Lower lobe of right lung (tissue), 2 donors: ENCODE data around the gene PRKCH. TPM values are rescaled to one million over a fixed set of nuclear protein-coding genes. Genes with fewer than 3 reads are reported as not detected.
A peak's percentile ranks its signal among the peaks of the same experiment; 100 is the strongest.

Experiments
- ATAC-seq, 2 donors: fragments of 200-7000 bp; cut with Tn5 transposase; one replicate each; pipeline ENCODE4 v1.9.1; 2020 to 2022; ENCODE audit warnings: mild to moderate bottlenecking in 2 of 2, moderate library complexity in 2 of 2
- DNase-seq: peaks from one replicate; pipeline ENCODE4 v3.0.0-alpha.2; 2020
- H3K27ac ChIP-seq: fragments of 200-600 bp; one replicate; pipeline ENCODE4 v1.8.0; 2022
- H3K27me3 ChIP-seq: fragments of 200-600 bp; one replicate; pipeline ENCODE4 v1.8.0; 2022; ENCODE audit warnings: low read depth
- H3K36me3 ChIP-seq: fragments of 200-600 bp; one replicate; pipeline ENCODE4 v1.8.0; 2022; ENCODE audit warnings: mild to moderate bottlenecking
- H3K4me1 ChIP-seq: fragments of 200-600 bp; one replicate; pipeline ENCODE4 v1.8.0; 2022
- H3K4me3 ChIP-seq: fragments of 200-600 bp; one replicate; pipeline ENCODE4 v1.8.0; 2022; ENCODE audit warnings: mild to moderate bottlenecking
- H3K9me3 ChIP-seq: fragments of 200-600 bp; one replicate; pipeline ENCODE4 v1.8.0; 2022
- CTCF ChIP-seq: fragments of 200-600 bp; IDR thresholded peaks from one replicate; pipeline ENCODE4 v1.8.0; 2022; ENCODE audit warnings: antibody characterized with exemption, mild to moderate bottlenecking
- intact Hi-C: fragments of 100-400 bp; cut with DNase I; formaldehyde crosslinking; loops from one replicate; pipeline ENCODE4 v1.11.0; 2022
- total RNA-seq: library from RNA; stranded (reverse); fragmentation: NEBNext Ultra II Directional; extraction: Animal tissue kit (Norgen Biotek cat#: 25700); gene quantifications from one replicate; pipeline ENCODE4 v1.2.1, GENCODE V29; 2021
- donor health status: DM: no; HTN: yes; CAD: no; lungs with severe emphysema.

The PRKCH gene
- total RNA-seq, 1 donor from 2014 or later = 60.9 TPM

- ATAC-seq = no peak
- Histone ChIP-seq H3K4me3 (no peak overlapping the region), H3K36me3 (no peaks in the 10 kb centered on the region), H3K27me3 (no peaks in the 10 kb centered on the region), H3K27ac (peak overlapping the region; percentile 28), H3K9me3 (no peaks in the 10 kb centered on the region), H3K4me1 (peaks cover 66% of the 10 kb centered on the region)
- no peak for TF ChIP-seq CTCF
- DNase-seq = no peak
- intact Hi-C loops = no loop called here
Measured at GRCh38 chr14:61433169-61433568, 111.8 kb downstream of the PRKCH start.

GRCh38 chr14:61433828-61434227 is 112.4 kb downstream of the PRKCH start:
- Histone ChIP-seq H3K27me3 (no peaks in the 10 kb centered on the region), H3K36me3 (no peaks in the 10 kb centered on the region), H3K27ac (no peak overlapping the region), H3K4me3 (no peak overlapping the region), H3K4me1 (peaks cover 67% of the 10 kb centered on the region), H3K9me3 (no peaks in the 10 kb centered on the region)
- TF ChIP-seq CTCF = no peak
- no peak for ATAC-seq
- intact Hi-C loops = no loop called here
- DNase-seq = no peak

- intact Hi-C loops = no loop called here
- Histone ChIP-seq H3K9me3 (no peaks in the 10 kb centered on the region), H3K4me3 (no peak overlapping the region), H3K27me3 (no peaks in the 10 kb centered on the region), H3K36me3 (no peaks in the 10 kb centered on the region), H3K27ac (no peak overlapping the region), H3K4me1 (peaks cover 67% of the 10 kb centered on the region)
- TF ChIP-seq CTCF = no peak
- DNase-seq (no peak), ATAC-seq (no peak)
Measured at GRCh38 chr14:61434311-61434710, 112.9 kb downstream of the PRKCH start.

GRCh38 chr14:61435563-61436337 is 114.4 kb downstream of the PRKCH start:
- ATAC-seq = no peak
- Histone ChIP-seq H3K4me1 (peaks cover 76% of the 10 kb centered on the region), H3K27me3 (no peaks in the 10 kb centered on the region), H3K9me3 (no peaks in the 10 kb centered on the region), H3K36me3 (no peaks in the 10 kb centered on the region), H3K4me3 (no peak overlapping the region), H3K27ac (no peak overlapping the region)
- intact Hi-C loops = no loop called here
- no peak for DNase-seq
- no peak for TF ChIP-seq CTCF

GRCh38 chr14:61437381-61437780 is 116.0 kb downstream of the PRKCH start:
- intact Hi-C loops = no loop called here
- Histone ChIP-seq H3K4me3 (no peak overlapping the region), H3K27me3 (no peaks in the 10 kb centered on the region), H3K27ac (no peak overlapping the region), H3K36me3 (no peaks in the 10 kb centered on the region), H3K4me1 (peaks cover 79% of the 10 kb centered on the region), H3K9me3 (no peaks in the 10 kb centered on the region)
- no peak for TF ChIP-seq CTCF
- no peak for DNase-seq
- ATAC-seq = no peak
